SH-SY5Y (cell line): ENCODE measurements around the gene EML2.

Experiments used
- GATA2 ChIP-seq: IDR thresholded peaks from 2 replicates; pipeline ENCODE4 v1.6.1; 2011; ENCODE audit warnings: mild to moderate bottlenecking, low read depth, low read length
- GATA3 ChIP-seq: IDR thresholded peaks from 2 replicates; pipeline ENCODE4 v1.6.1; 2011; ENCODE audit warnings: low read depth, mild to moderate bottlenecking, low read length, moderate library complexity

Gene EML2

GRCh38 chr19:45601524-45602374, 37.4 kb downstream of the EML2 start, which contains the start of gene GPR4:
Gene GPR4, minus strand, starts transcription at chr19:45602212. Its CDS starts 10,346 bp downstream, at chr19:45591866.
- no peak for TF ChIP-seq GATA3
- no peak for TF ChIP-seq GATA2

- no peak for TF ChIP-seq GATA2
- no peak for TF ChIP-seq GATA3
Measured at GRCh38 chr19:45601115-45601514, 38.1 kb downstream of the EML2 start.

- TF ChIP-seq GATA3 (no peak), GATA2 (no peak)
Measured at GRCh38 chr19:45600340-45600885, 38.8 kb downstream of the EML2 start.

GRCh38 chr19:45599286-45599685, 39.9 kb downstream of the EML2 start:
- TF ChIP-seq GATA3 (no peak), GATA2 (no peak)

- TF ChIP-seq GATA3 (no peak), GATA2 (no peak)
Measured at GRCh38 chr19:45598267-45599001, 40.8 kb downstream of the EML2 start.

- TF ChIP-seq GATA2, result no peak
- no peak for TF ChIP-seq GATA3
Measured at GRCh38 chr19:45597425-45598111, 41.6 kb downstream of the EML2 start.

- TF ChIP-seq GATA2 (no peak), GATA3 (no peak)
Measured at GRCh38 chr19:45595814-45596213, 43.4 kb downstream of the EML2 start.

GRCh38 chr19:45593520-45593919, 45.7 kb downstream of the EML2 start:
- TF ChIP-seq GATA3, result no peak
- TF ChIP-seq GATA2, result no peak

GRCh38 chr19:45592366-45592765, 46.8 kb downstream of the EML2 start:
- TF ChIP-seq GATA2 (no peak), GATA3 (no peak)

GRCh38 chr19:45591638-45592005, 47.6 kb downstream of the EML2 start:
- TF ChIP-seq GATA2 (no peak), GATA3 (no peak)

- TF ChIP-seq GATA2, result no peak
- TF ChIP-seq GATA3, result no peak
Measured at GRCh38 chr19:45591004-45591637, 48.1 kb downstream of the EML2 start.

GRCh38 chr19:45590300-45591003, 48.7 kb downstream of the EML2 start:
- TF ChIP-seq GATA2, result no peak

- TF ChIP-seq GATA3 (no peak), GATA2 (no peak)
Measured at GRCh38 chr19:45589768-45590167, 49.4 kb downstream of the EML2 start.
